KBM-7 (cell line): Measurements from ENCODE around the gene SMARCB1.

Experiments used
- DNase-seq: peaks from one replicate; pipeline ENCODE4 v3.0.0-alpha.2; 2015
- in situ Hi-C: fragments of 300-500 bp; cut with MboI; formaldehyde crosslinking; loops from 2 replicates; pipeline ENCODE4 v1.14.3; 2020; ENCODE audit warnings: low sequenced_read_pairs, low pct_unique_long_range_greater_than_20kb, mixed read lengths

Gene SMARCB1

DNA sequence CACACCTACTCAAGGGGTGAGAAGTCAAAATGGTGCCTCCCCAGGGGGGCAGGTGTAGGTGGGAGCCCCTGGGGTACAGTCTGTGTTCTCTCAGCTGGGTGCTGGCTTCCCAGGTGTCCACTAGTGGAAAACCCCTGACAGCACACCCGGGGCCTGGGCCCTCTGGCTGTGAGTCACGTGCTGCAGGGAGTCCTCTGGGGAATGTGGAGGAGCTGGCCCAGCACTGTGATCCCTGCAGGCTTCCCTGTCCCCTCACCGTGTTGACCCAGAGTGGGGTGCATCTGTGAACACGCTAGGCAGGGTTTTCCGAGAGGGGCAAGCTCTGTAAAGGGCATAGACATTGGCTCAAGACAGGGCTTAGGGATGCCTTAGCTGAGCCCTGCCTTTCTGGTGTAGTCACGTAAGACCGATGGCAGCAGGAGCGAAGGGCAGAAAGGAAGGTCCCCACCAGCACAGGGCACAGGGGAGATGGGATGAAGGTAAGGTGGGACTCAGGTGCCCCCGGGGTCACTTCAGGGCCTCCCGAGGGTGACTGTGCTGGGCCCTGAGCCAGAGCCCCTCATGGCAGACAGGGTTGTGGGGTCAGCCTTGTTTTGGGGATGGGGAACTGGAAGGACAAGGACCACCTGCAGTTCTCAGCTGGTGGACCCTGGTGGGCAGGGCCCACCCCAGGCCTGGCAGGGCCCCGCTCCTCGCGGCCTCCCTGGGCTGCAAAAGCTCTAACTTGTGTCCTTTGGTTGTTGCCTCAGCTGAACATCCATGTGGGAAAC is 37.9 kb downstream of the SMARCB1 start:
- in situ Hi-C loops: loop anchor here (25.0 kb wide), 1 partner anchor 112 kb away; no protein-coding TSS in a partner anchor
- DNase-seq: no peak

DNA sequence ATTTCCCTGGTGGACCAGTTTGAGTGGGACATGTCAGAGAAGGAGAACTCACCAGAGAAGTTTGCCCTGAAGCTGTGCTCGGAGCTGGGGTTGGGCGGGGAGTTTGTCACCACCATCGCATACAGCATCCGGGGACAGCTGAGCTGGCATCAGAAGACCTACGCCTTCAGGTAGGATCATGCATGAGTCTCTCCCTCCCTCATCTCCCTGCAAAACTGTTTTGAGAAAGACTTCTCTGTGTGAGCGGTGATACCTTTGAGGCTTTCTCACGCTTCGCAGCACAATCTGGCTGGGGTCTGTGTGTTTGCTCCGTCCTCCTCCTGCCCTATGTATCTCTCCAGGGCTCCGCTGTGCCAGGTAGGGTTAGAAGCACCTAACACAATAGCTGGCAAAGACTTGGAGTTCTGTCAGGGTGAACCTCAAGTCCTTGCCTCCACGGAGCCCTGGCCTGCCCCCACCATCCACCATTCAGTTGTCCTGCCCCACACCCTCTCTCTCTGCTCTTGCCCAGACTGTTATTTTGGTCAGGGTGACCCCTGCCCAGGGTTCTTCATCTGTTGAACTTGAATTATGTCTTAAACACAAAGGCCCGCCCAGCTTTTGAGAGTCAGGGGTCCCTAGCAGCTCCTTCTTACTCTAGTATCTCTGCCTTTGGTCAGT is 38.6 kb downstream of the SMARCB1 start:
- no peak for DNase-seq
- in situ Hi-C loops: no loop called here

- in situ Hi-C loops: no loop called here
- DNase-seq: no peak
These were observed 40.0 kb downstream of the SMARCB1 start for GRCh38 chr22:23826510-23827350.

DNA sequence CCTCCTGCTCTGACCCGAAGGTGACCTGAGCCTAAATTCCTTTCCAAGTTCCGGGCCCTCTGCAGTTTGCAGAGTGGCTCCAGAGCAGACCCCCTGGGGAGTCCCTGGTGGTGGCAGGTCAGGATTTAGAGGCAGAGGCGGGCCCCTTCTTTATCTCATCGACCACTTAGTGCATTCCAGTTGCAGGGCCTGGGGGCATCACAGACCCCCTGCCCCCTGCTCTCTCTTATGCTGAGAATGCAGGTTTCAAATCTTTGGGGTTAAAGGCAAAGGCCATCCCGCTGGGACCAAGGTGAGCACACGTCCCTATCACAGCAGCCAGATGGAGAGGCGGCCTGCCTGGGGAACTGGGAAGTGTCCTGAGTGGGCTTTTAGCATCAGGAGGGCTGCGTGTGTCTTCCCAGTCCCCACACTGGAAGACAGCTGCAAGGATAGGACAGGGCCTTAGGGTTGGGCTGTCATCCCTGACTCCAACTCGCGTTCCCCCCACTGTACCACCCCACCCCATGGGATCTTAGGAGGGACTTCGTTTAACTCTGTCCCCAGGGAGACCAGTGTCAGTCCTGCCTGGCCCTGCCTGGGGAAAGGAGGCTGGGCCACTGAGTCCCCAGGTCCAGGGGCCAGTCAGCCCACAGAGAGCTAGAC is 40.7 kb downstream of the SMARCB1 start:
- in situ Hi-C loops: no loop called here
- DNase-seq: no peak

DNA sequence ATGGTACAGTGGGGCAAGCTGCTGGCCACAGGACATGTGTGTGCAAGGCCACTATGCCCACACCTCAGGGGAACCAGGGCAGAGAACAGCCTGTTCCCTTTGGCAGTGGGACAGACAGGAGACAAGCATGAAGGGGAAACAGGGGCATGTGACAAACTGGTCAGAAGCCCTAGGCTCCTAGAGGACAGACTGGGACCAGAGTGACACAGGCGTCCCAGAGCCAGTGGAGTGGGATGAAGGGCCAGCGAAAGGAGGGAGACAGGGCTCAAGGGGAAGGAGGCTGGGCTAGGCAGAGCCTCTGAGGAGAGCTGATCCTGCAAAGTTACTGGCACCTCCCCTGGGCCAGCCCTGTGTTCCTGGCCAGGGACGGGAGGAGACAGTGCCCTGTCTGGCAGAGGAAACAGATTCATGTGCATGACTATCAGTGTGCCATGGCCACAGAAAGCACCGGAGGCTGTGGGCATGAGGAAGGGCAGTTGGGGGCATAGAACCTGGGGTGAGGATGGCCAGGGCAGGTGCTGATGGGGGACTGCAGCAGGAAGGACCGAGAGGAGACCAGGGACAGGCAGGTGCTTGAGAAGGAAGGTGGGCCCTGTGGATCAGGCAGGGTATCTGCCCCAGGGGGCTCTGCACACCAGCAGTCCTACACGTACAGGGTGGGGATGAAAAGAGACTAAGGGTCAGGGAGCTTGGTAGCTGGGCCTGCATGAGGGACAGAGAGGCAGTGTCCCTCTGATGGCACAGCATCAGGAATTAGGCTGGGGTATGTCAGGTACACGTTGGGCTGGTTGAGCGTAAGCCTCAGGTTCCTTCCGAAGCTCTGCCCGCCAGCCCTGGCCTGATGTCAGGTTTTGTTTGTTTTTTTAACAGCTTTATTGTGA is 42.3 kb downstream of the SMARCB1 start:
- DNase-seq: no peak
- in situ Hi-C loops: no loop called here

- no peak for DNase-seq
- in situ Hi-C loops: no loop called here
These were observed 43.1 kb downstream of the SMARCB1 start for GRCh38 chr22:23829845-23830372.

DNA sequence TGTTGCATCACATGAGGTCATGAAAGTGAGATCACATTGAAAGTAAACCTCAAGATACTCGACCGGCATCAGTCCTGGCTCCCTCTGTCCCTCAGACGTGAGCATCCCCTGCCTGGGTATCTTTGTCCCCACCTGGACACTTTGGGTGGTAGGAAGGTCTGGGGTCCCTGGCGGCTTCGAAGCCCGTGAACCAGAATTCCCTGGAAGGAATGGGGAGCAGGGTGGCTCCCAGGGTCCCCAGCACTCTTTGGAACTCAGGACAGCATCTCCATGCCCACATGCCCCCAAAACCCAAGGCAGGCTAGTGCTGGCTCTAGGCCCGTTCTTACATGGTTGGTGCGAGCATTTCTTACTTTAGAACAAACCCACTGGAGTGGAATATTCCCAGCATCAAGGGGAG is 44.5 kb downstream of the SMARCB1 start:
- no peak for DNase-seq
- in situ Hi-C loops: no loop called here

DNA sequence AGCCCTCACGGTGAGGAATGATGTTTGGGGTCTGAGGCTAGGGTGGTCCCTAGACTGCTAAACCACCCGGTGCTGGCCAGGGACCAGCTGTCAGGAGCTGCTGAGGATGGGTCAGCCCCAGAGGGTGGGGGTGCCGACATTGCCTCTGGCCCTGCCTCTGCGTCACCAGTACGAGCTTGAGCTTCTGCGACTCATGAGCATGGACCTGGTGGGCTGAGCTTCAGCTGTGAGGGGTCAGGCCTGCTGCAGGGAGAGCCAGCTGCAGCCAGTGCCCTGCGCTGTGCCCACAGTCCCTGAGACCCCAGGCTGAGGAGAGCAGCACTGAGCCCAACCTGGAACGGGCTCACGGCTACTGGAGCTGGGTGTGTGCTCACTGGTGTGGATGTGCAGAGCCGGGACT is 45.0 kb downstream of the SMARCB1 start:
- in situ Hi-C loops: no loop called here
- no peak for DNase-seq

- no peak for DNase-seq
- in situ Hi-C loops: no loop called here
These were observed 45.7 kb downstream of the SMARCB1 start for GRCh38 chr22:23832226-23833016.

GRCh38 chr22:23833017-23833751 is 46.4 kb downstream of the SMARCB1 start:
- in situ Hi-C loops: no loop called here
- no peak for DNase-seq

GRCh38 chr22:23833911-23834317 is 47.1 kb downstream of the SMARCB1 start:
- in situ Hi-C loops: no loop called here

DNA sequence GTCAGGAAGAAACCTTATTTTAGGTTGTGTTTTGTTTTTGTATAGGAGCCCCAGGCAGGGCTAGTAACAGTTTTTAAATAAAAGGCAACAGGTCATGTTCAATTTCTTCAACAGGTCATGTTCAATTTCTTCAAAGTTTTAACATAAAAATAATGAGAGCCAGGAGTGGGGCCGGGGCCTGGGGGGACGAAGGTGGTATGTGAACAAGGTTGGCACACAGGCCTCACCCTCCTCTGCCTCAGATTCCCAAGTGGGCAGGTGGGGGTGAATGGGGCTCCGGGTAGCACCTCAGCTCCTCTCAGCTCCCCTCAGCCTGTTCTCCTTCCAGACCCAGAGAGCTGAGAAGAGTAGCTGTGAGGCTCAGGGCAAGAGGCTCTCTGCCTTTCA is 47.6 kb downstream of the SMARCB1 start:
- in situ Hi-C loops: no loop called here
- no peak for DNase-seq

More at GRCh38 chr22:23833911-23834317, 47.1 kb downstream of the SMARCB1 start:
- DNase-seq: no peak

DNA sequence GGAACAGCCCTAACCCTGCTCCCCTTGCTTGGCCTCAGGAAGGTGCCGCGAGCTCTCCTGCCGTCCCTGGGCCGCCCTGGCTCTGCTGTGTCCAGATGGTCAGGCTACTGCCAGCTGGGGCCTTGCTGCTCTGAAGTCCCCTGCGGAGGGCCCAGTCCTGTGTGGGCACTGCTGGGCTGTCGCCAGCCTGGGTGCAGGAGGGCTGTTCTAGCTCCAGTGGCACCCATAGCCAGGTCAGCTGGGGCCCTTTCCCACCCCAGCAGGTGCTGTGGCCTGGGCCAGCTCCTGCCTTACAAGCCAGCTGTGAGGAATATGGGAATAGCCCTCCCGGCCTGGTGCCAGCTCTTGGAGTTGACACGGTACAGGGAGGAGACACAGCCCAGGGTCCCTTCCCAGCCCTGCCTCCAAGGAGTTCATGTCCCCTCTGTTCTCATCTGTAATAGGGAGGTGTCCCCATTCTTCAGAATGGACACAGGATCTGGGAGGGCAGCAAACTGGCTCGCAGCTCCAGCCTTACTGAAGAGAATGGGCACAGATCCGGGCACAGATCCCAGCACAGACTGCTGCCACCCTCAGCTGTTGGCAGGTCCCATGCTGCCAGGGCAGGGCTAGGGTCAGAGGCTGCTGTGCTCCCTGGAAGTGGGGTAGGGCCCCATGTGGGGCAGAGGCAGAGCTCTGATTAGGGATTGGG is 48.2 kb downstream of the SMARCB1 start:
- DNase-seq: no peak
- in situ Hi-C loops: no loop called here

DNA sequence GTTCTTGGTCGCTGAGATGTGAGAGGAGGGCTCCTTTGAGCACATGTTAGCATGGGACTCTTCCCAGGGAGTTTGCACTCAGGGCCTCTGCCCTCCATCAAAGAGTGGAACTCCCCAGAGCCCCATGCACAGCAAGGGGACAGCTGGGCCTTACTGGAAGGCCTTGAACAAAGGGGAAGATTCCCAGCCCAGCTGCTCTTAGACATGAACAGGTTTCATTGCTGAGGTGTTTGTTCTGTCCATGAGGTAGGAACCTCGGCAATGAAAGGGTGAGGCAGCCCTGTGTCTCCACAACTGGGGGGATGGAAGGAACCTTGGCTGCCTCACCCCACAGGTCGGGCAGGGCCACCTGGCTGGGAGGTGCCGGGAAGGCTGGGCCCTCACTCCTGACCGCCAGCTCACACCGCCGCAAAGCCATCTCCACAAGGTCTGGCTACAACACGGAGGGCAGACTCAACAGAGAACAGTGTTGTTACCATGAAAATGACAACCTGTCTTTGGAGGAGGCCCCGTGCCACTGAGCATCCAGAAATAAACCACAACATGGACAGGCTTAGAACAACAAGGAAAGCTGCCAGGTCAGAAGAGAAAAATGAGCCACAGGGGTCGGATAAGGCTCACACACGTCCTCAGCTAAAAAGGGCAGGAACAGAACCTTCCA is 48.8 kb downstream of the SMARCB1 start:
- DNase-seq: no peak
- in situ Hi-C loops: no loop called here

DNA sequence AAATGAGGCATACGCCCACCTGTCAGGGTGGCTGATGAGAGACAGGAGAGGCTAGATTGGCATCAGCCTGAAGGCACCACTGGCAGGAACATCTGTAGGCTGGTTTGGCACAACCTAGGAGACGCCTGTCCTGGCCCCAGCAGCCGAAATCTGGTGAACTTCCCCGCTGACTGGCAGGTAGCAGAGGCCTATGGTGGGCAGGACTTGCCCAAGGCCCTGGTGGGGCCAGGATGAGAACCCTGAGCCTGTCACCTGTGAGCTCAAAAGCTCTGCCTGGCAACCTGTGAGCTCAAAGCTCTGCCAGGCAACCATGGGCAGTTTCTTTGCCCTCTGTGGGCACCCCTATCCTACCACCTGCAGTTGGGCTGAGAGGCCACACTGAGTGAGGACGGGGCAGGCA is 49.5 kb downstream of the SMARCB1 start:
- in situ Hi-C loops: no loop called here

More for the DNA sequence above, 49.5 kb downstream of the SMARCB1 start:
- DNase-seq: no peak
